Transverse colon (tissue), 4 donors: ENCODE results near the gene SLC9A1.

Experiments
- EP300 ChIP-seq: sonication (generic); formaldehyde crosslinking; IDR thresholded peaks from one replicate; pipeline ENCODE4 v1.6.1; 2017; ENCODE audit warnings: antibody characterized with exemption, low read depth
- POLR2AphosphoS5 ChIP-seq, 3 donors: sonication (generic); formaldehyde crosslinking; IDR thresholded peaks; one replicate each; pipeline ENCODE4 v1.6.1; 2016; ENCODE audit warnings: antibody characterized with exemption in 3 of 3
- TF ChIP-seq, protein P1 (sequence below), 5 experiments: fragments of 200-600 bp in 3 of 5; fragments of 450-650 bp in 2 of 5; sonication (generic) in 3 of 5; IDR thresholded peaks; 1 replicate in 2 of 5; 2 replicates in 3 of 5; pipeline ENCODE4 v1.5.1; 2016 to 2017; ENCODE audit warnings: antibody characterized with exemption in 5 of 5, inconsistent platforms in 3 of 5, mild to moderate bottlenecking in 2 of 5, moderate library complexity in 1 of 5

DNA sequence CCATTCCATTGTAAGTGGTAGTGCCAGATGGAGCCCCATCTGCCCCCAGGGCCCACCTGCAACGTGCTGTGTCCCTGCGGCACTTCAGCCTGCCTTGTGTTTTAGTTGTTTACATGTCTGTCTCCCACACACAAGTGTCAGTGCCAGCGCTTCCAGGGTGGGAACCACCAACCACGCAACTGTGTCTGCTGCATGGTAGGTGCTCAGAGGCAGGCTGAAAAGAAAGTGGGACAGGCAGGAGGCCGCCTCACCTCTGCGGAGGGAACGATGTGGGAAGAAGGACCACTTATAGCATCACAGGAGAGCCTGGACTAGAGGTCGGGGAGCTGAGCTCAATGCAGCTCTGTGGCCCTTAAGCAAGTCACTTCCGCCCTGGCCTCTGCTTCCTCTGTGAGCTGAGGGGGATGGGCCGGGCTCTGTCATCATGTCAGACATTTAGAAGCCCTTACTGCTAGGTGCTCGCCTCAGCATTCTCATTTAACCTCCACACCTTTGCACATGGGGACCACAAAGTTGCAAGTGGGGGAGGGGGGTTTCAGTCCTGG lies 17.9 kb downstream of the SLC9A1 start:
- no peak for TF ChIP-seq POLR2AphosphoS5 (IDR thresholded peaks at IDR 0.05)
- TF ChIP-seq, protein P1, sequence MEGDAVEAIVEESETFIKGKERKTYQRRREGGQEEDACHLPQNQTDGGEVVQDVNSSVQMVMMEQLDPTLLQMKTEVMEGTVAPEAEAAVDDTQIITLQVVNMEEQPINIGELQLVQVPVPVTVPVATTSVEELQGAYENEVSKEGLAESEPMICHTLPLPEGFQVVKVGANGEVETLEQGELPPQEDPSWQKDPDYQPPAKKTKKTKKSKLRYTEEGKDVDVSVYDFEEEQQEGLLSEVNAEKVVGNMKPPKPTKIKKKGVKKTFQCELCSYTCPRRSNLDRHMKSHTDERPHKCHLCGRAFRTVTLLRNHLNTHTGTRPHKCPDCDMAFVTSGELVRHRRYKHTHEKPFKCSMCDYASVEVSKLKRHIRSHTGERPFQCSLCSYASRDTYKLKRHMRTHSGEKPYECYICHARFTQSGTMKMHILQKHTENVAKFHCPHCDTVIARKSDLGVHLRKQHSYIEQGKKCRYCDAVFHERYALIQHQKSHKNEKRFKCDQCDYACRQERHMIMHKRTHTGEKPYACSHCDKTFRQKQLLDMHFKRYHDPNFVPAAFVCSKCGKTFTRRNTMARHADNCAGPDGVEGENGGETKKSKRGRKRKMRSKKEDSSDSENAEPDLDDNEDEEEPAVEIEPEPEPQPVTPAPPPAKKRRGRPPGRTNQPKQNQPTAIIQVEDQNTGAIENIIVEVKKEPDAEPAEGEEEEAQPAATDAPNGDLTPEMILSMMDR (IDR thresholded peaks at IDR 0.05), result no peak
- no peak for TF ChIP-seq EP300
